Coronary artery (tissue), 2 donors: ENCODE measurements around the gene ACTN3.

Experiments
- DNase-seq: peaks from one replicate; pipeline ENCODE4 v3.0.0-alpha.2; 2017; ENCODE audit warnings: low spot score
- H3K27ac ChIP-seq, 2 donors: fragments of 200-600 bp; sonication (generic); one replicate each; pipeline ENCODE4 v1.5.1; 2016 to 2019
- H3K4me3 ChIP-seq: fragments of 200-600 bp; sonication (generic); 2 replicates; pipeline ENCODE4 v1.5.1; 2016; ENCODE audit warnings: mild to moderate bottlenecking, moderate library complexity
- CTCF ChIP-seq: fragments of 200-600 bp; sonication (generic); IDR thresholded peaks from one replicate; pipeline ENCODE4 v1.5.1; 2019; ENCODE audit warnings: antibody characterized with exemption

The ACTN3 gene

DNA sequence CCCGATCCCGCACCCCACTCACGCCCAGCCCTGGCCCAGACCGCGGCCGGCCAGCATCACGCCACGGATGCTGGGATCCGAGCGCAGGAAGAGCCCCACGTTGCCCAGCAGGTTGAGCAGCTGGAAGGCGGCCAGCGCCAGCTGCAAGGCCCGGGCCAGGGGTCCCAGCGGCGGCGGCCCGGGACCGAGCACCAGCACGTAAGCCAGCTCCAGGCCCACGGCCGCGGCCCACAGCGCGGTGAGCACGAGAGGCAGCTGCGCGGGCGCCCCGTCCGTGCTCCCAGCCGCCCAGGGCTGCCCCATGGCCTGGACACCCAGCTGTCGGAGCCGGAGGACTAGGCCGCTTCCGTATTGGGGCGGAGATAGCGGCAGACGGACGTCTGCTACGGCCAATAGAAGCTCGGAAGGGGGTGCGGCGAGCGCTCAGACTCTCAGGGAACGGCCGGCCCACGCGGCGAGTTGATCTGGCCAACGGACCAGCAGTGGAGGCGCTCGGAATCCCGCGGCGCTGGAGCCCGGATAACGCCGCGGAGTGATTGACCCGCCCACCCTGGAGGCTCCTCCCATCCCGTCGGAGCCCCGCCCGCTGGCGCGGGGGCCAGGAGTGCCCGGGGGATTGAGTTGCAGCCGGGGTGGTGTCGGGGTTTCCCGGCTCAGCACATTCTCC, 869 bp upstream of the ACTN3 start, which contains the start of gene ZDHHC24:
Gene ZDHHC24, minus strand, starts transcription at position 348 of the 667 bp plus-strand sequence. Its CDS starts 45 bp downstream, at position 303.
- TF ChIP-seq CTCF = no peak
- Histone ChIP-seq H3K27ac (peak within 1 kb of the TSS; percentile 39 to 89), H3K4me3 (peak within 1 kb of the TSS; percentile 97)
- peak; percentile 98 for DNase-seq

- Histone ChIP-seq H3K27ac (peak overlapping the region in 1 of 2 donors; percentile 89), H3K4me3 (peak overlapping the region; percentile 97)
- TF ChIP-seq CTCF = no peak
- no peak for DNase-seq
These were observed 411 bp downstream of the ACTN3 start for GRCh38 chr11:66546966-66547661.

- no peak for DNase-seq
- Histone ChIP-seq H3K4me3 (no peak overlapping the region), H3K27ac (peak overlapping the region in 1 of 2 donors; percentile 89)
- TF ChIP-seq CTCF = no peak
These were observed 933 bp downstream of the ACTN3 start for GRCh38 chr11:66547662-66548009.

- no peak for TF ChIP-seq CTCF
- no peak overlapping the region for H3K27ac ChIP-seq
- no peak overlapping the region for H3K4me3 ChIP-seq
- no peak for DNase-seq
These were observed 1.3 kb downstream of the ACTN3 start for GRCh38 chr11:66548041-66548440.

- no peak for TF ChIP-seq CTCF
- no peak overlapping the region for H3K27ac ChIP-seq
These were observed 2.3 kb downstream of the ACTN3 start for GRCh38 chr11:66548774-66549630.

DNA sequence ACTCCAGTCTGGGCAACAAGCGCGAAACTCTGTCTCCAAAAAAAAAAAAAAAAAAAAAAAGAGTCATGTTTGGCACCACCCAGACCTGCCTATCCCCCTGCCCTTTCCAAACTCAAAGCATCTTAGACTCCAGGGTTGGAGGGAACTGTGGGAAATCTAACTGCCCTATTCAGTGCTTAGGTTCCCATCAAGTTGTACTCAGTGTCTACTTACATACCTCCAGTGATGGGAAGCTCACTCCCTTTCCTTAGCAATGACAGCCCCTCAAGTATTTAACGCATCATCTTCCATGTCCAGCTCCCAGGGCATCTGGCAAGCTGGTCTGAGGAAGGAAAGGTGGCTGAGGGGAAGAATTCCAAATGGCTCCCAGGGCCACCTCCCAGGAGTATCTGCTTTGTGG, 3.0 kb downstream of the ACTN3 start:
- no peak overlapping the region for H3K4me3 ChIP-seq
- no peak overlapping the region for H3K27ac ChIP-seq
- no peak for DNase-seq
- no peak for TF ChIP-seq CTCF

More at GRCh38 chr11:66548774-66549630, 2.3 kb downstream of the ACTN3 start:
- DNase-seq = no peak
- no peak overlapping the region for H3K4me3 ChIP-seq
